ENCODE results near the gene SP140.

The SP140 gene

GRCh38 chr2:230347659-230348305 lies 122.2 kb downstream of the SP140 start:
- DNase-seq (ENCODE audit: extremely low spot score, insufficient read length, low read depth) (peak; percentile 38), FAIRE-seq (peak; percentile 68)

DNA sequence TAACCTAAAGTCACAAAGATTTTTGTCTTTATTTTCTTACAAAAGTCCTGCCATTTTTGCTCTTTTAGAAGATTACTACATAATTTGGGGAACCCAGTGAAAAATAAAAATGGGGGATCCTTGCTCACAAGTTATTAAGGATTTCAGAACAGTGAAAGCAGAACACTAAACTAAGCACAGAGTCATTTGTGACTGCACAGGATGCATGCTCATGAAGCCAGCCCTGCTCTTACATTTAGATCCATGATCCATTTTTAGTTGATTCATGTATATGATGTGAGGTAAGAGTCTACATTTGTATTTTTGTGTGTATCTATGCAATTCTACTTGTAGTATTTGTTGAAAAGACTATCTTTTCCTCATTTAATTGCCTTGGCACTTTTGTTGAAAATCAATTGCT lies 123.3 kb downstream of the SP140 start:
- FAIRE-seq (peak; percentile 53), DNase-seq (ENCODE audit: extremely low spot score, insufficient read length, low read depth) (no peak)

- DNase-seq (ENCODE audit: extremely low spot score, insufficient read length, low read depth) (no peak), FAIRE-seq (no peak)
These were observed 130.5 kb downstream of the SP140 start for GRCh38 chr2:230356084-230356483.

DNA sequence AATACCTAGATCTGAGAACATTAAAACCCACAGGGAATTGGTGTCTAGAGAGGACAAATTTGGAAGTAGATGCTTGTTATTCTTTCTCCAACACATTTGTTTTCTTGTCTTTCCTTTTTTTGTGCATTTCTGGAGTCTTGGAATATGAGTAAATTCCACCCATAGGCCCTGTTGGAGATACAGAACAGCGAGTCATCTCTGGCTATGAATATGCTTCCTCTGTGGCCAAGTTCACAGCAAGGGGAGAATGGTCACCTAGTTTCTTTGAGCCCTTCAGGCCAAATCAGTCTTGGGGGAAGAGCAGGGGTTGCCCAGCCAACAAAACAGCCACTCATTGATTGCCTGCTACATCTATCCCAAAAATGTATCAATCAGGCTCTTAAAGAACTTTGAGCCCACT lies 132.8 kb downstream of the SP140 start:
- DNase-seq (ENCODE audit: extremely low spot score, insufficient read length, low read depth): no peak

GRCh38 chr2:230360028-230360427 lies 134.5 kb downstream of the SP140 start:
- FAIRE-seq (peak; percentile 26), DNase-seq (ENCODE audit: extremely low spot score, insufficient read length, low read depth) (no peak)

More for the DNA sequence above, 132.8 kb downstream of the SP140 start:
- no peak for FAIRE-seq

DNA sequence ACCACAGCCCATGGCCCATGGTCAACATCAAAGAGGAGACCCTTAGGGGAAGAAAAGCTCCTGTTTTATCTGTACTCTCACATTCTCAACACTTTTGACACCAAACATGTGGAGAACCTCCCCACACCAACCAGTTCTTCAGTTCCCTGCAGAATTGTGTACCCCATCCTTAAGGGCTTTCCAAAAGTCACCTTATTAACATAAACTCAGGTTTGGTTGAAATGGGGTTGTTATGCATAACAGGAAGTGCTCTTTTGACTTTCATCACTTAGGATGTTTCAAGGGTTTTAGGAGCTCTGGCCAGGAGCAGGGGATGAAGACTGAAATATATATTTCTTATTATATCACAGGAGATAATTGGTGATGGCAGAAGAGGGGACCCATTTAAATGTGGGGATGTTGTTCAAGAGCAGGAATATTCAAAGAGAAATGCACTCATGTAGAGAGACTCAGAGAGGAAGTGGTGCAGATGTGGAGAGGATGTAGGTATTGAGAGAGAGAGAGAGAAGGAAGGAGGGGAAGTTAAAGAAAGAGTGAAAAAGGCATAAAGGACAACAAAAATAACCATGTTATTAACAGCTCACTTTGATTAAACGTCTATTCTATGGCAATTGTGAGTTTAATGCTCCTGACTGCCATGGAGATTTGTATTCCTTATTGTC lies 136.6 kb downstream of the SP140 start:
- DNase-seq (ENCODE audit: extremely low spot score, insufficient read length, low read depth) (no peak), FAIRE-seq (peak; percentile 62)
